Spleen (tissue), 11 donors: ENCODE data around the gene TLCD5. TPM values are rescaled to one million over a fixed set of nuclear protein-coding genes. Genes with fewer than 3 reads are reported as not detected.
A peak's percentile ranks its signal among the peaks of the same experiment; 100 is the strongest.

ENCODE experiments used
- DNase-seq: peaks from one replicate; pipeline ENCODE4 v3.0.0-alpha.2; 2020
- H3K27ac ChIP-seq, 8 donors: fragments of 200-600 bp; sonication (generic) in 7 of 8; 1 replicate in 4 of 8; 2 replicates in 4 of 8; pipeline versions ENCODE4 v1.5.0 to v1.8.0; 2016 to 2021; ENCODE audit warnings: inconsistent platforms in 4 of 8, mild to moderate bottlenecking in 4 of 8, moderate library complexity in 1 of 8
- H3K27me3 ChIP-seq, 7 donors: fragments of 200-600 bp; sonication (generic) in 6 of 7; replicated peaks in 1 of 7; 1 replicate in 4 of 7; 2 replicates in 3 of 7; pipeline versions ENCODE4 v1.5.0 to v1.8.0; 2016 to 2021; ENCODE audit warnings: inconsistent platforms in 3 of 7, mild to moderate bottlenecking in 1 of 7
- H3K36me3 ChIP-seq, 6 donors: fragments of 200-600 bp; sonication (generic) in 5 of 6; 1 replicate in 4 of 6; 2 replicates in 2 of 6; pipeline versions ENCODE4 v1.5.0 to v1.8.0; 2016 to 2021; ENCODE audit warnings: inconsistent platforms in 2 of 6
- H3K4me1 ChIP-seq, 6 donors: fragments of 200-600 bp; sonication (generic) in 5 of 6; 1 replicate in 3 of 6; 2 replicates in 3 of 6; pipeline versions ENCODE4 v1.5.0 to v1.8.0; 2016 to 2021; ENCODE audit warnings: inconsistent platforms in 3 of 6
- H3K4me3 ChIP-seq, 8 donors: fragments of 200-600 bp; sonication (generic) in 7 of 8; 1 replicate in 4 of 8; 2 replicates in 4 of 8; pipeline versions ENCODE4 v1.5.0 to v1.8.0; 2016 to 2021; ENCODE audit warnings: inconsistent platforms in 4 of 8, mild to moderate bottlenecking in 4 of 8, moderate library complexity in 2 of 8
- H3K9me3 ChIP-seq, 8 donors: fragments of 200-600 bp; sonication (generic) in 7 of 8; 1 replicate in 4 of 8; 2 replicates in 4 of 8; pipeline versions ENCODE4 v1.5.0 to v1.8.0; 2016 to 2021; ENCODE audit warnings: inconsistent platforms in 4 of 8
- CTCF ChIP-seq, 11 experiments: fragments of 200-600 bp in 7 of 11; fragments of 450-650 bp in 4 of 11; sonication (generic) in 4 of 11; IDR thresholded peaks in 8 of 11; conservative IDR thresholded peaks in 3 of 11; 1 replicate in 7 of 11; 2 replicates in 4 of 11; pipeline versions ENCODE4 v1.4.0 to v1.8.0; 2016 to 2021; ENCODE audit warnings: antibody characterized with exemption in 11 of 11, inconsistent platforms in 4 of 11, mild to moderate bottlenecking in 1 of 11
- POLR2A ChIP-seq, 3 donors: fragments of 450-650 bp; IDR thresholded peaks; one replicate each; pipeline ENCODE4 v1.5.1; 2017; ENCODE audit warnings: antibody characterized with exemption in 3 of 3, mild to moderate bottlenecking in 1 of 3
- POLR2AphosphoS5 ChIP-seq, 3 donors: sonication (generic); formaldehyde crosslinking; IDR thresholded peaks; one replicate each; pipeline ENCODE4 v1.5.1; 2017; ENCODE audit warnings: antibody characterized with exemption in 3 of 3
- WGBS, 5 donors: extraction: QIAGEN DNeasy Blood & Tissue Kit in 3 of 5; methylation state at CpG; one replicate each; pipeline versions ENCODE4 v1.1.5 to v1.1.7; 2013 to 2018; 5-methylcytosine and 5-hydroxymethylcytosine counted together
- intact Hi-C: fragments of 100-400 bp; cut with DNase I; formaldehyde crosslinking; loops from one replicate; pipeline ENCODE4 v1.15.0; 2023; ENCODE audit warnings: low total_unique reads
- polyA plus RNA-seq, 3 donors: library from polyadenylated mRNA; stranded (reverse); fragments of 200-250 nt; gene quantifications; one replicate each; pipeline ENCODE4 v1.2.1, GENCODE V29; 2013
- total RNA-seq, 7 donors: library from RNA; depleted of rRNA in 3 of 7; stranded (reverse); fragments of >200 nt in 3 of 7; fragmentation: NEBNext Ultra II Directional in 4 of 7; extraction: Animal tissue kit (Norgen Biotek cat#: 25700) in 4 of 7; gene quantifications; one replicate each; pipeline versions ENCODE4 v1.1.0 to v1.2.1, GENCODE V29; 2016 to 2021
- donor health status: healthy with polysubstance abuse.
- donor health status: DM: no; HTN: no; CAD: no; lungs with moderate emphysema.
- donor health status: DM: no; HTN: no; CAD: no.
- donor health status: Bipolar disorder and iron deficiency.
- donor health status: healthy.
- donor health status: DM: no; HTN: no; CAD: no.
- donor health status: DM: yes; HTN: yes; CAD: no.

TLCD5 gene
- total and polyA plus RNA-seq, 10 donors, result 0.93 to 6.6 (median 3.8) TPM

DNA sequence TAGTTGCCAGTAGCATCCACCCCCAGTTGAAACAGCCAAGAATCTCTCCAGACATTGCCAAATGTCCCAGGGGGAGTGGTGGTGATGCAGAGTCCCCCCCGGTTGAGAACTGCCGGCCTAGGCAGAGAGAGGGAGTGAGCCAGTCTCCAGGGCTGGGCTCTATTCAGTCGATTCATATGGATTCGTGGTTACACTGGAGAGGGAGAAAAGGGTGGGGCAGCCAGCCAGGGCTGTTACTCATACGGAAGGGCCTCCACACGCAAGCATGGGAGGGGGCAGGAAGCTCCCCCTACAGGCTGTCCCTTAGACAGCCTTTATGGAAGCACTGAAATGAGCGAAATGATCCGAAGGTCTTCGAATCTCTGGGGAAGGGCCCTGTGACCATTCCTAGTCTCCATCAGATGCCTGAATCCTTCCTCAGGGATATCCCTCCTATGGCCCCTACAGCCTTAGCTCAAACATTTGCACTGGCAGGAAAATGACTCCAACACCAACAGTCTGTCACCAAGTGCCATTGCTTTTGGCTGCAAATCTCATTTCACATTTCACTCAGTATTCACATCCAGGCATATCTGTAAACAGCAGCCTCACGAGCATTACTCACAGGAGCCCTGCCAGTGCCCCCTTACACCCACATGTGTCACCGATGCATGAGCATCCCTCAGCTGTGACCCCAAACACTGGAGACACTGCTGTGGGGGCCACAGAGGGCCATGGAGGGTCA, 18.4 kb upstream of the TLCD5 start:
- no peak overlapping the region for H3K27ac ChIP-seq
- WGBS, 5 donors, result 64 to 76% (median 71%) methylated on average over 8 to 11 of the region's 11 CpGs
- no peaks in the 10 kb centered on the region for H3K9me3 ChIP-seq
- intact Hi-C loops, result no loop called here
- H3K4me1 ChIP-seq, result no peaks in the 10 kb centered on the region
- TF ChIP-seq CTCF (IDR thresholded peaks at IDR 0.05 in 8 of 11, conservative IDR thresholded peaks at IDR 0.05 in 3 of 11) (peak in 1 of 11 experiments; percentile 5), POLR2A (IDR thresholded peaks at IDR 0.05) (no peak)
- no peak for DNase-seq
- peaks cover 0 to 33% (median 0%) of the 10 kb centered on the region in 7 donors for H3K27me3 ChIP-seq
- no peak overlapping the region for H3K4me3 ChIP-seq
- H3K36me3 ChIP-seq, result no peaks in the 10 kb centered on the region

- Histone ChIP-seq H3K4me3 (no peak overlapping the region), H3K27ac (no peak overlapping the region), H3K27me3 (peaks cover 0 to 41% (median 0%) of the 10 kb centered on the region in 7 donors), H3K4me1 (no peaks in the 10 kb centered on the region), H3K9me3 (no peaks in the 10 kb centered on the region), H3K36me3 (no peaks in the 10 kb centered on the region)
- 87 to 97% (median 93%) methylated on average over 10 to 11 of the region's 11 CpGs for WGBS, 5 donors
- intact Hi-C loops, result no loop called here
- DNase-seq, result no peak
- no peak for TF ChIP-seq POLR2AphosphoS5 (IDR thresholded peaks at IDR 0.05)
- no peak for TF ChIP-seq CTCF (IDR thresholded peaks at IDR 0.05 in 8 of 11, conservative IDR thresholded peaks at IDR 0.05 in 3 of 11)
- TF ChIP-seq POLR2A (IDR thresholded peaks at IDR 0.05), result no peak
These were observed 17.6 kb upstream of the TLCD5 start for GRCh38 chr11:120307476-120307875.

GRCh38 chr11:120308081-120308480, 17.0 kb upstream of the TLCD5 start:
- no peak for DNase-seq
- Histone ChIP-seq H3K27me3 (peaks cover 0 to 41% (median 0%) of the 10 kb centered on the region in 7 donors), H3K9me3 (no peaks in the 10 kb centered on the region), H3K27ac (no peak overlapping the region), H3K4me3 (no peak overlapping the region), H3K36me3 (no peaks in the 10 kb centered on the region), H3K4me1 (no peaks in the 10 kb centered on the region)
- no peak for TF ChIP-seq POLR2AphosphoS5 (IDR thresholded peaks at IDR 0.05)
- no peak for TF ChIP-seq CTCF (IDR thresholded peaks at IDR 0.05 in 8 of 11, conservative IDR thresholded peaks at IDR 0.05 in 3 of 11)
- TF ChIP-seq POLR2A (IDR thresholded peaks at IDR 0.05), result no peak
- WGBS, 5 donors, result 78 to 97% (median 84%) methylated on average over 7 of the region's 7 CpGs
- intact Hi-C loops, result no loop called here

- DNase-seq, result no peak
- TF ChIP-seq POLR2AphosphoS5 (IDR thresholded peaks at IDR 0.05), result no peak
- TF ChIP-seq POLR2A (IDR thresholded peaks at IDR 0.05), result no peak
- no peak for TF ChIP-seq CTCF (IDR thresholded peaks at IDR 0.05 in 8 of 11, conservative IDR thresholded peaks at IDR 0.05 in 3 of 11)
These were observed 14.2 kb upstream of the TLCD5 start for GRCh38 chr11:120310870-120311269.

More at GRCh38 chr11:120310870-120311269, 14.2 kb upstream of the TLCD5 start:
- Histone ChIP-seq H3K9me3 (no peaks in the 10 kb centered on the region), H3K27ac (no peak overlapping the region), H3K27me3 (peaks cover 0 to 32% (median 0%) of the 10 kb centered on the region in 7 donors), H3K4me3 (no peak overlapping the region), H3K36me3 (no peaks in the 10 kb centered on the region), H3K4me1 (no peaks in the 10 kb centered on the region)
- WGBS, 5 donors, result 80 to 90% (median 81%) methylated on average over 3 of the region's 3 CpGs
- intact Hi-C loops, result no loop called here
